Stomach (tissue), 19 donors: Measurements from ENCODE around the gene LSM14A. TPM values are rescaled to one million over a fixed set of nuclear protein-coding genes. Genes with fewer than 3 reads are reported as not detected.

Experiments used
- DNase-seq, 2 donors: peaks; one replicate each; pipeline versions ENCODE4 v3.0.0 to v3.0.0-alpha.2; 2013 to 2019
- H3K27ac ChIP-seq, 5 donors: fragments of 200-600 bp in 4 of 5; sonication (generic) in 4 of 5; one replicate each; pipeline ENCODE4 v1.5.1; 2013 to 2019; ENCODE audit warnings: mild to moderate bottlenecking in 1 of 5, moderate library complexity in 1 of 5
- H3K27me3 ChIP-seq, 3 donors: fragments of 200-600 bp; sonication (generic); one replicate each; pipeline ENCODE4 v1.5.1; 2017 to 2019; ENCODE audit warnings: mixed run types in 1 of 3
- H3K36me3 ChIP-seq, 4 donors: fragments of 200-600 bp; sonication (generic); 1 replicate in 3 of 4; 2 replicates in 1 of 4; pipeline ENCODE4 v1.5.1; 2016 to 2019
- H3K4me1 ChIP-seq, 4 donors: fragments of 200-600 bp; sonication (generic); one replicate each; pipeline ENCODE4 v1.5.1; 2016 to 2019
- H3K4me3 ChIP-seq, 4 donors: fragments of 200-600 bp; sonication (generic) in 3 of 4; one replicate each; pipeline ENCODE4 v1.5.1; 2016 to 2019; ENCODE audit warnings: mild to moderate bottlenecking in 1 of 4
- H3K9me3 ChIP-seq, 4 donors: fragments of 200-600 bp; sonication (generic); one replicate each; pipeline ENCODE4 v1.5.1; 2016 to 2019
- EP300 ChIP-seq: sonication (generic); formaldehyde crosslinking; IDR thresholded peaks from one replicate; pipeline ENCODE4 v1.6.1; 2017; ENCODE audit warnings: antibody characterized with exemption
- POLR2A ChIP-seq, 4 donors: fragments of 450-650 bp; IDR thresholded peaks; one replicate each; pipeline ENCODE4 v1.6.1; 2016; ENCODE audit warnings: antibody characterized with exemption in 4 of 4, control low read depth in 2 of 4, mild to moderate bottlenecking in 1 of 4, moderate library complexity in 1 of 4
- POLR2AphosphoS5 ChIP-seq, 3 donors: sonication (generic); formaldehyde crosslinking; IDR thresholded peaks; one replicate each; pipeline ENCODE4 v1.6.1; 2016; ENCODE audit warnings: antibody characterized with exemption in 3 of 3
- WGBS, 5 donors: extraction: QIAGEN DNeasy Blood & Tissue Kit in 3 of 5; methylation state at CpG; one replicate each; pipeline versions ENCODE4 v1.1.5 to v1.1.7; 2013 to 2018; 5-methylcytosine and 5-hydroxymethylcytosine counted together
- intact Hi-C: fragments of 100-400 bp; cut with DNase I; formaldehyde crosslinking; loops from one replicate; pipeline ENCODE4 v1.15.1; 2023; ENCODE audit warnings: low total_unique reads
- long read RNA-seq, 10 donors: transcript quantifications; one replicate each; lab custom pipeline, GENCODE V29; 2026
- polyA plus RNA-seq, 3 donors: library from polyadenylated mRNA; stranded (reverse); fragments of 200-250 nt; gene quantifications; one replicate each; pipeline ENCODE4 v1.2.3, GENCODE V29; 2013
- total RNA-seq, 5 donors: library from RNA; depleted of rRNA; stranded (reverse); fragments of >200 nt; gene quantifications; one replicate each; pipeline versions ENCODE4 v1.1.0 to v1.2.3, GENCODE V29; 2014 to 2016
- TF ChIP-seq, protein P1 (sequence below), 7 experiments: fragments of 450-650 bp in 4 of 7; fragments of 200-600 bp in 3 of 7; sonication (generic) in 3 of 7; IDR thresholded peaks; one replicate each; pipeline ENCODE4 v1.5.1; 2016 to 2019; ENCODE audit warnings: antibody characterized with exemption in 7 of 7, control low read depth in 2 of 7, mild to moderate bottlenecking in 1 of 7
- donor health status: healthy with polysubstance abuse.
- donor health status: Bipolar disorder and iron deficiency.
- donor health status: healthy.

The LSM14A gene
- total RNA-seq (100 to 1,000 TPM in 4 of 5 donors, 10 to 100 TPM in 1; 53.3 to 227 (median 171) TPM), polyA plus RNA-seq (10 to 100 TPM; 38.4 to 74.3 (median 51.5) TPM)
- long read RNA-seq, donor 1, partial matches to known transcripts: 69 of 75 reads
- long read RNA-seq, donor 1, other reads (novel, unspliced or antisense): 0 of 75 reads
- long read RNA-seq, donor 2, transcript LSM14A-203 (10 exons, 3,596 nt): major isoform, 10 of 21 reads
- long read RNA-seq, donor 2, partial matches to known transcripts: 5 of 21 reads
- long read RNA-seq, donor 2, other reads (novel, unspliced or antisense): 0 of 21 reads
- long read RNA-seq, donor 3, partial matches to known transcripts: 44 of 47 reads
- long read RNA-seq, donor 3, other reads (novel, unspliced or antisense): 0 of 47 reads
- long read RNA-seq, donor 4, partial matches to known transcripts: 0 of 1 reads
- long read RNA-seq, donor 4, other reads (novel, unspliced or antisense): 0 of 1 reads
- long read RNA-seq, donor 5, transcript LSM14A-203 (10 exons, 3,596 nt): major isoform, 17 of 43 reads
- long read RNA-seq, donor 5, partial matches to known transcripts: 20 of 43 reads
- long read RNA-seq, donor 5, other reads (novel, unspliced or antisense): 0 of 43 reads
- long read RNA-seq, donor 6, transcript LSM14A-206 (7 exons, 3,601 nt): minor isoform, 5 of 51 reads
- long read RNA-seq, donor 6, transcript LSM14A-203 (10 exons, 3,596 nt): major isoform, 9 of 51 reads
- long read RNA-seq, donor 6, transcript LSM14A-201 (11 exons, 3,424 nt): minor isoform, 6 of 51 reads
- long read RNA-seq, donor 6, partial matches to known transcripts: 29 of 51 reads
- long read RNA-seq, donor 6, other reads (novel, unspliced or antisense): 0 of 51 reads
- long read RNA-seq, donor 7, transcript LSM14A-203 (10 exons, 3,596 nt): major isoform, 6 of 41 reads
- long read RNA-seq, donor 7, partial matches to known transcripts: 30 of 41 reads
- long read RNA-seq, donor 7, other reads (novel, unspliced or antisense): 0 of 41 reads
- long read RNA-seq, donor 8, transcript LSM14A-203 (10 exons, 3,596 nt): major isoform, 9 of 27 reads
- long read RNA-seq, donor 8, partial matches to known transcripts: 13 of 27 reads
- long read RNA-seq, donor 8, other reads (novel, unspliced or antisense): 0 of 27 reads
- long read RNA-seq, donor 9, partial matches to known transcripts: 14 of 19 reads
- long read RNA-seq, donor 9, other reads (novel, unspliced or antisense): 0 of 19 reads
- long read RNA-seq, donor 10, partial matches to known transcripts: 0 of 5 reads
- long read RNA-seq, donor 10, other reads (novel, unspliced or antisense): 0 of 5 reads

- WGBS, 5 donors: 0 to 1% (median 1%) methylated on average over 21 to 83 of the region's 83 CpGs
- peak within 1 kb of the TSS; percentile 69 to 98 (median 92) for H3K4me3 ChIP-seq
- H3K36me3 ChIP-seq: no peaks in the 10 kb centered on the region
- intact Hi-C loops: no loop called here
- peak within 1 kb of the TSS; percentile 95 to 99 (median 99) for H3K27ac ChIP-seq
- H3K9me3 ChIP-seq: no peaks in the 10 kb centered on the region
- H3K4me1 ChIP-seq: peaks cover 35 to 51% (median 46%) of the 10 kb centered on the region in 4 donors
- TF ChIP-seq POLR2AphosphoS5 (IDR thresholded peaks at IDR 0.05) (peak in 2 of 3 donors; percentile 80 to 82), POLR2A (IDR thresholded peaks at IDR 0.05) (no peak), EP300 (no peak)
- TF ChIP-seq, protein P1, sequence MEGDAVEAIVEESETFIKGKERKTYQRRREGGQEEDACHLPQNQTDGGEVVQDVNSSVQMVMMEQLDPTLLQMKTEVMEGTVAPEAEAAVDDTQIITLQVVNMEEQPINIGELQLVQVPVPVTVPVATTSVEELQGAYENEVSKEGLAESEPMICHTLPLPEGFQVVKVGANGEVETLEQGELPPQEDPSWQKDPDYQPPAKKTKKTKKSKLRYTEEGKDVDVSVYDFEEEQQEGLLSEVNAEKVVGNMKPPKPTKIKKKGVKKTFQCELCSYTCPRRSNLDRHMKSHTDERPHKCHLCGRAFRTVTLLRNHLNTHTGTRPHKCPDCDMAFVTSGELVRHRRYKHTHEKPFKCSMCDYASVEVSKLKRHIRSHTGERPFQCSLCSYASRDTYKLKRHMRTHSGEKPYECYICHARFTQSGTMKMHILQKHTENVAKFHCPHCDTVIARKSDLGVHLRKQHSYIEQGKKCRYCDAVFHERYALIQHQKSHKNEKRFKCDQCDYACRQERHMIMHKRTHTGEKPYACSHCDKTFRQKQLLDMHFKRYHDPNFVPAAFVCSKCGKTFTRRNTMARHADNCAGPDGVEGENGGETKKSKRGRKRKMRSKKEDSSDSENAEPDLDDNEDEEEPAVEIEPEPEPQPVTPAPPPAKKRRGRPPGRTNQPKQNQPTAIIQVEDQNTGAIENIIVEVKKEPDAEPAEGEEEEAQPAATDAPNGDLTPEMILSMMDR (IDR thresholded peaks at IDR 0.05): no peak
- H3K27me3 ChIP-seq: no peaks in the 10 kb centered on the region
- peak; percentile 94 to 97 for DNase-seq
These were observed at the start of gene LSM14A for GRCh38 chr19:34171877-34172660. LSM14A (plus strand) TSS chr19:34172504; CDS start chr19:34172643, 139 bp downstream.

DNA sequence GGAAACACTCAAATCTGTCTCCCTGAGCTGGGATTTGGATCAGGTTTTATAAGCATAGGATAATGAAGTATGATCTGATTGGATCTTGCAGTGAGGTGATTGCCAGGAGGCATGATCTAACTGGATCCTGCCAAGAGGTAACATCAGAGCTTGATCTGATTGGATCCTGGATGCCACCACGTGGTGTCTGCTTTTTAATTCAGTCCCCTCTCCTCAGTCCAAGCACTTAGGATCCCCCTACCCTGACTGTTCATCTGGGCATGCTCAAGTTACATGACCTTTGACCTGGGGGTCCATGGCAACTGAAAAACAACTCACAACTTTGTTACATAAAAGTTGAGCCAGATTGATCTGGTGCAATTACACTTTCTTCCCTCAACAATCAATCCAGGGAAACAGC lies 47.5 kb upstream of the LSM14A start:
- intact Hi-C loops: no loop called here
- TF ChIP-seq POLR2AphosphoS5 (IDR thresholded peaks at IDR 0.05) (no peak), POLR2A (IDR thresholded peaks at IDR 0.05) (no peak), EP300 (no peak)
- TF ChIP-seq, protein P1 (IDR thresholded peaks at IDR 0.05): no peak
- no peaks in the 10 kb centered on the region for H3K9me3 ChIP-seq
- no peaks in the 10 kb centered on the region for H3K4me1 ChIP-seq
- no peak overlapping the region for H3K4me3 ChIP-seq
- H3K27ac ChIP-seq: no peak overlapping the region
- no peaks in the 10 kb centered on the region for H3K27me3 ChIP-seq
- DNase-seq: no peak
- no peaks in the 10 kb centered on the region for H3K36me3 ChIP-seq
- 0 to 14% (median 7%) methylated on average over 1 of the region's 1 CpG for WGBS, 5 donors

- H3K4me3 ChIP-seq: no peak overlapping the region
- no peaks in the 10 kb centered on the region for H3K9me3 ChIP-seq
- no peak for TF ChIP-seq POLR2AphosphoS5 (IDR thresholded peaks at IDR 0.05)
- TF ChIP-seq POLR2A (IDR thresholded peaks at IDR 0.05): no peak
- TF ChIP-seq, protein P1 (IDR thresholded peaks at IDR 0.05): no peak
- no peak for TF ChIP-seq EP300
- no peaks in the 10 kb centered on the region for H3K27me3 ChIP-seq
- no peaks in the 10 kb centered on the region for H3K4me1 ChIP-seq
- WGBS, 5 donors: 79 to 95% (median 91%) methylated on average over 6 to 8 of the region's 8 CpGs
- intact Hi-C loops: no loop called here
- DNase-seq: no peak
- H3K27ac ChIP-seq: no peak overlapping the region
- H3K36me3 ChIP-seq: no peaks in the 10 kb centered on the region
These were observed 45.3 kb upstream of the LSM14A start for GRCh38 chr19:34126966-34127365.
